ENCODE results near the gene NTM.

GRCh38 chr11:131837562-131837961 is 467.1 kb downstream of the NTM start:
- TF ChIP-seq, protein P1, sequence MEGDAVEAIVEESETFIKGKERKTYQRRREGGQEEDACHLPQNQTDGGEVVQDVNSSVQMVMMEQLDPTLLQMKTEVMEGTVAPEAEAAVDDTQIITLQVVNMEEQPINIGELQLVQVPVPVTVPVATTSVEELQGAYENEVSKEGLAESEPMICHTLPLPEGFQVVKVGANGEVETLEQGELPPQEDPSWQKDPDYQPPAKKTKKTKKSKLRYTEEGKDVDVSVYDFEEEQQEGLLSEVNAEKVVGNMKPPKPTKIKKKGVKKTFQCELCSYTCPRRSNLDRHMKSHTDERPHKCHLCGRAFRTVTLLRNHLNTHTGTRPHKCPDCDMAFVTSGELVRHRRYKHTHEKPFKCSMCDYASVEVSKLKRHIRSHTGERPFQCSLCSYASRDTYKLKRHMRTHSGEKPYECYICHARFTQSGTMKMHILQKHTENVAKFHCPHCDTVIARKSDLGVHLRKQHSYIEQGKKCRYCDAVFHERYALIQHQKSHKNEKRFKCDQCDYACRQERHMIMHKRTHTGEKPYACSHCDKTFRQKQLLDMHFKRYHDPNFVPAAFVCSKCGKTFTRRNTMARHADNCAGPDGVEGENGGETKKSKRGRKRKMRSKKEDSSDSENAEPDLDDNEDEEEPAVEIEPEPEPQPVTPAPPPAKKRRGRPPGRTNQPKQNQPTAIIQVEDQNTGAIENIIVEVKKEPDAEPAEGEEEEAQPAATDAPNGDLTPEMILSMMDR (IDR thresholded peaks at IDR 0.05) = no peak
- TF ChIP-seq, protein P2, sequence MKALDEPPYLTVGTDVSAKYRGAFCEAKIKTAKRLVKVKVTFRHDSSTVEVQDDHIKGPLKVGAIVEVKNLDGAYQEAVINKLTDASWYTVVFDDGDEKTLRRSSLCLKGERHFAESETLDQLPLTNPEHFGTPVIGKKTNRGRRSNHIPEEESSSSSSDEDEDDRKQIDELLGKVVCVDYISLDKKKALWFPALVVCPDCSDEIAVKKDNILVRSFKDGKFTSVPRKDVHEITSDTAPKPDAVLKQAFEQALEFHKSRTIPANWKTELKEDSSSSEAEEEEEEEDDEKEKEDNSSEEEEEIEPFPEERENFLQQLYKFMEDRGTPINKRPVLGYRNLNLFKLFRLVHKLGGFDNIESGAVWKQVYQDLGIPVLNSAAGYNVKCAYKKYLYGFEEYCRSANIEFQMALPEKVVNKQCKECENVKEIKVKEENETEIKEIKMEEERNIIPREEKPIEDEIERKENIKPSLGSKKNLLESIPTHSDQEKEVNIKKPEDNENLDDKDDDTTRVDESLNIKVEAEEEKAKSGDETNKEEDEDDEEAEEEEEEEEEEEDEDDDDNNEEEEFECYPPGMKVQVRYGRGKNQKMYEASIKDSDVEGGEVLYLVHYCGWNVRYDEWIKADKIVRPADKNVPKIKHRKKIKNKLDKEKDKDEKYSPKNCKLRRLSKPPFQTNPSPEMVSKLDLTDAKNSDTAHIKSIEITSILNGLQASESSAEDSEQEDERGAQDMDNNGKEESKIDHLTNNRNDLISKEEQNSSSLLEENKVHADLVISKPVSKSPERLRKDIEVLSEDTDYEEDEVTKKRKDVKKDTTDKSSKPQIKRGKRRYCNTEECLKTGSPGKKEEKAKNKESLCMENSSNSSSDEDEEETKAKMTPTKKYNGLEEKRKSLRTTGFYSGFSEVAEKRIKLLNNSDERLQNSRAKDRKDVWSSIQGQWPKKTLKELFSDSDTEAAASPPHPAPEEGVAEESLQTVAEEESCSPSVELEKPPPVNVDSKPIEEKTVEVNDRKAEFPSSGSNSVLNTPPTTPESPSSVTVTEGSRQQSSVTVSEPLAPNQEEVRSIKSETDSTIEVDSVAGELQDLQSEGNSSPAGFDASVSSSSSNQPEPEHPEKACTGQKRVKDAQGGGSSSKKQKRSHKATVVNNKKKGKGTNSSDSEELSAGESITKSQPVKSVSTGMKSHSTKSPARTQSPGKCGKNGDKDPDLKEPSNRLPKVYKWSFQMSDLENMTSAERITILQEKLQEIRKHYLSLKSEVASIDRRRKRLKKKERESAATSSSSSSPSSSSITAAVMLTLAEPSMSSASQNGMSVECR (CRISPR knock-in tag; IDR thresholded peaks at IDR 0.05; ENCODE audit: borderline replicate concordance) = no peak
- no peak for TF ChIP-seq CBFB (CRISPR knock-in tag; IDR thresholded peaks at IDR 0.05; ENCODE audit: low read depth)
- no peak for TF ChIP-seq GABPB1 (CRISPR knock-in tag; IDR thresholded peaks at IDR 0.05)
